ENCODE measurements around the gene CRACR2B.

CRACR2B gene

GRCh38 chr11:838441-839279 lies 10.9 kb downstream of the CRACR2B start:
- POLR2A ChIA-PET, result interaction anchor here (0.7 kb wide), 1 partner anchor 61 kb away, joined by 4 read pairs; no protein-coding TSS in a partner anchor
- DNase-seq (ENCODE audit: extremely low spot score), result no peak
- CTCF ChIA-PET, result interaction anchor here (0.7 kb wide), 1 partner anchor 8 kb away, joined by 3 read pairs; no protein-coding TSS in a partner anchor
- TF ChIP-seq CTCF (IDR thresholded peaks at IDR 0.05; ENCODE audit: control extremely low read depth, extremely low read depth, low read depth, missing control alignments), result peak; percentile 2

GRCh38 chr11:839280-839623 lies 11.5 kb downstream of the CRACR2B start:
- no peak for TF ChIP-seq CTCF (IDR thresholded peaks at IDR 0.05; ENCODE audit: control extremely low read depth, extremely low read depth, low read depth, missing control alignments)
- POLR2A ChIA-PET, result interaction anchor here (0.7 kb wide), 1 partner anchor 61 kb away, joined by 4 read pairs; no protein-coding TSS in a partner anchor
- CTCF ChIA-PET, result interaction anchor here (2.0 kb wide), 1 partner anchor 9 kb away, joined by 7 read pairs; no protein-coding TSS in a partner anchor
- no peak for DNase-seq (ENCODE audit: extremely low spot score)

GRCh38 chr11:839875-840617 lies 12.3 kb downstream of the CRACR2B start:
- TF ChIP-seq CTCF (IDR thresholded peaks at IDR 0.05; ENCODE audit: control extremely low read depth, extremely low read depth, low read depth, missing control alignments), result peak; percentile 30
- CTCF ChIA-PET, result interaction anchor here (1.2 to 2.0 kb wide), 4 partner anchors 9 to 21 kb away, joined by 4 to 7 read pairs (median 5); partner anchors contain the start of genes CRACR2B and PNPLA2

GRCh38 chr11:841981-842369 lies 14.3 kb downstream of the CRACR2B start:
- ChIA-PET CTCF (interaction anchor here (0.8 to 1.7 kb wide), 2 partner anchors 17 to 29 kb away, joined by 4 read pairs; no protein-coding TSS in a partner anchor), POLR2A (interaction anchor here (0.9 to 1.5 kb wide), 2 partner anchors 9 to 13 kb away, joined by 4 to 7 read pairs; partner anchors contain the start of gene CD151)
- no peak for TF ChIP-seq CTCF (IDR thresholded peaks at IDR 0.05; ENCODE audit: control extremely low read depth, extremely low read depth, low read depth, missing control alignments)
- no peak for DNase-seq (ENCODE audit: extremely low spot score)

More at GRCh38 chr11:839875-840617, 12.3 kb downstream of the CRACR2B start:
- DNase-seq (ENCODE audit: extremely low spot score), result no peak
- POLR2A ChIA-PET, result no interaction called here

- no peak for TF ChIP-seq CTCF (IDR thresholded peaks at IDR 0.05; ENCODE audit: control extremely low read depth, extremely low read depth, low read depth, missing control alignments)
- ChIA-PET POLR2A (interaction anchor here (1.0 to 1.5 kb wide), 3 partner anchors 10 to 23 kb away, joined by 5 to 7 read pairs (median 5); partner anchors contain the start of genes CD151 and PNPLA2), CTCF (interaction anchor here (0.8 to 1.7 kb wide), 6 partner anchors 12 to 210 kb away, joined by 3 to 7 read pairs (median 3); partner anchors contain the start of gene PNPLA2)
- peak; percentile 94 for DNase-seq (ENCODE audit: extremely low spot score)
These were observed 14.8 kb downstream of the CRACR2B start, which contains the start of the genes POLR2L and TSPAN4 for GRCh38 chr11:842370-843002. Gene POLR2L, minus strand, starts transcription at chr11:842529. Its CDS starts 21 bp downstream, at chr11:842508. Gene TSPAN4, plus strand, starts transcription at chr11:842852. Its CDS starts 7,453 bp downstream, at chr11:850305.

Data from GM10248 (cell line).